WERI-Rb-1 (cell line): ENCODE results near the gene HMCN1.

ENCODE experiments used
- DNase-seq: peaks from one replicate; pipeline ENCODE4 v3.0.0-alpha.2; 2020
- H3K27ac ChIP-seq: fragments of 250-450 bp; sonication (Bioruptor Pico); 2 replicates; pipeline ENCODE4 v1.5.1; 2020; ENCODE audit warnings: mild to moderate bottlenecking, moderate library complexity
- H3K27me3 ChIP-seq: fragments of 250-450 bp; sonication (Bioruptor Pico); 2 replicates; pipeline ENCODE4 v1.5.1; 2021; ENCODE audit warnings: mild to moderate bottlenecking, low read depth, moderate library complexity; ENCODE audit not compliant: insufficient read depth, severe bottlenecking
- H3K36me3 ChIP-seq: fragments of 250-450 bp; sonication (Bioruptor Pico); 2 replicates; pipeline ENCODE4 v1.5.1; 2020; ENCODE audit warnings: mild to moderate bottlenecking, moderate library complexity
- H3K4me3 ChIP-seq: 2 replicates; pipeline ENCODE4 v1.5.1; 2011; ENCODE audit warnings: low read depth, mild to moderate bottlenecking, control low read depth, low read length
- H3K9me3 ChIP-seq: fragments of 250-450 bp; sonication (Bioruptor Pico); 2 replicates; pipeline ENCODE4 v1.5.1; 2021; ENCODE audit warnings: mild to moderate bottlenecking, moderate library complexity; ENCODE audit not compliant: severe bottlenecking
- TF ChIP-seq, protein P1 (sequence below): IDR thresholded peaks from 2 replicates; pipeline ENCODE4 v1.5.1; 2011; ENCODE audit warnings: low read depth, mild to moderate bottlenecking, control low read depth, inconsistent platforms, low read length

Gene HMCN1

DNA sequence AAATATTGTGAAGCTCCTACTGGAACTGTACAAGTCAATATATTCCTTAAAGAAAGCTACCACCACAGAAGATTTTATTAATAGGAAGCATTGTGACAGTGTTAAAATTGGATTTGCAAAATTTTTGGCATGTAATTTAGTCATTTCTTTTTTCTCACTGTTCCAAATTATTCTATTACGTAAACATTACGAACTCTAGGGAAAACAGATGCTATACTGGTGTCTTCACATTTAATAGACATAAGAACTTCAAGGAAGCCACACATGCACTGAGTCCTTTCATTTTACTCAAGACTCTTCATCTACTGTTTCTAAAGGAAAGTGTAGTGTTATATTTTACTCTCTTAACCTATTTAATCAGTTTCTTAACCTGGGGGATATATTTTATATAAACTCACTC is 135.4 kb downstream of the HMCN1 start:
- no peaks in the 10 kb centered on the region for H3K36me3 ChIP-seq
- no peaks in the 10 kb centered on the region for H3K9me3 ChIP-seq
- H3K27ac ChIP-seq: no peak overlapping the region
- no peak for DNase-seq
- H3K4me3 ChIP-seq: no peak overlapping the region
- H3K27me3 ChIP-seq: no peaks in the 10 kb centered on the region
- TF ChIP-seq, protein P1, sequence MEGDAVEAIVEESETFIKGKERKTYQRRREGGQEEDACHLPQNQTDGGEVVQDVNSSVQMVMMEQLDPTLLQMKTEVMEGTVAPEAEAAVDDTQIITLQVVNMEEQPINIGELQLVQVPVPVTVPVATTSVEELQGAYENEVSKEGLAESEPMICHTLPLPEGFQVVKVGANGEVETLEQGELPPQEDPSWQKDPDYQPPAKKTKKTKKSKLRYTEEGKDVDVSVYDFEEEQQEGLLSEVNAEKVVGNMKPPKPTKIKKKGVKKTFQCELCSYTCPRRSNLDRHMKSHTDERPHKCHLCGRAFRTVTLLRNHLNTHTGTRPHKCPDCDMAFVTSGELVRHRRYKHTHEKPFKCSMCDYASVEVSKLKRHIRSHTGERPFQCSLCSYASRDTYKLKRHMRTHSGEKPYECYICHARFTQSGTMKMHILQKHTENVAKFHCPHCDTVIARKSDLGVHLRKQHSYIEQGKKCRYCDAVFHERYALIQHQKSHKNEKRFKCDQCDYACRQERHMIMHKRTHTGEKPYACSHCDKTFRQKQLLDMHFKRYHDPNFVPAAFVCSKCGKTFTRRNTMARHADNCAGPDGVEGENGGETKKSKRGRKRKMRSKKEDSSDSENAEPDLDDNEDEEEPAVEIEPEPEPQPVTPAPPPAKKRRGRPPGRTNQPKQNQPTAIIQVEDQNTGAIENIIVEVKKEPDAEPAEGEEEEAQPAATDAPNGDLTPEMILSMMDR: no peak

DNA sequence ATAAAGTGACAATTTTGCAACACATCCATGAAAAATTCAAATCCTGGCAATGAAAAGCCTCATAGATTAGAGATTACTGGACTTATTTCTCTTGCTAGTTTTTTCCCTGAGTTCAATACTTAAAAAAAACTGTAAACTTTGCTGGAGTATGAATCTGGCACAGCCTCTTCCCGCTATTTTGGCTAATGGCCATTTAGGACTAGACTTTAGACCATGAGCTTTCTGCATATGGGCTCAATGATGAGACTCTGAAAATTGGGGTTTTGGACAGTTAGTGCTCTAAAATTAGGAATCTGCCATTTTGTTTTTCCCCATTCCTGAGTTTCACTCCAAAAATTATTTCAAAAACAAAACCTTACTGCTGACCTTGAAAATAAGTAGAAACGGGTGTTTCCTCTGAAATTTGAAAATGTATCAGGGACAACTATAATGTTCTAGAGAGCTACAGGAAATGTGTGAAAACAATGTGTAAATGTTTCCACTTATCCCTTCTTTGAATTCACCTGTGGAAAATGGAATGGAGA is 137.5 kb downstream of the HMCN1 start:
- no peak overlapping the region for H3K27ac ChIP-seq
- H3K36me3 ChIP-seq: no peaks in the 10 kb centered on the region
- H3K9me3 ChIP-seq: no peaks in the 10 kb centered on the region
- no peaks in the 10 kb centered on the region for H3K27me3 ChIP-seq
- DNase-seq: no peak
- no peak overlapping the region for H3K4me3 ChIP-seq
- TF ChIP-seq, protein P1: no peak

DNA sequence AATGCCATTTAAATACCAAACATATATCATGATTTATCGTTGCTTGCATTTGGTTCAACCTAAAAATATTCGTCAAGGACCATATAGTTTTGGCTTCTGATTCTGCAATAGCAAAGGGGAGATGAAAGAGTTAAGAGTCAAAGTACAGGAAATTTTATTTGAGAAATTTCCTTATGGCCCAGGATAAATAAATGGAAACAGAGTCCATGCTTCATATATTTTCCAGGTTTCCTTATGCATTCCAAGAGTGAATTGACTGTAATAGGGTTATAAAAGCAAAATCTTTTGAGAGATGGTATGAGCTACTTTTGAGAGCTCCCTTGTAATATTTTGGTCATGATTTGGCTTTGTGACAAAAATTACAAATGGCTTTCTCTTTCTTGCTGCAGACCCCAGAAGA is 140.1 kb downstream of the HMCN1 start:
- no peaks in the 10 kb centered on the region for H3K9me3 ChIP-seq
- no peak overlapping the region for H3K27ac ChIP-seq
- no peaks in the 10 kb centered on the region for H3K27me3 ChIP-seq
- TF ChIP-seq, protein P1: no peak
- DNase-seq: no peak
- H3K4me3 ChIP-seq: no peak overlapping the region
- H3K36me3 ChIP-seq: no peaks in the 10 kb centered on the region

DNA sequence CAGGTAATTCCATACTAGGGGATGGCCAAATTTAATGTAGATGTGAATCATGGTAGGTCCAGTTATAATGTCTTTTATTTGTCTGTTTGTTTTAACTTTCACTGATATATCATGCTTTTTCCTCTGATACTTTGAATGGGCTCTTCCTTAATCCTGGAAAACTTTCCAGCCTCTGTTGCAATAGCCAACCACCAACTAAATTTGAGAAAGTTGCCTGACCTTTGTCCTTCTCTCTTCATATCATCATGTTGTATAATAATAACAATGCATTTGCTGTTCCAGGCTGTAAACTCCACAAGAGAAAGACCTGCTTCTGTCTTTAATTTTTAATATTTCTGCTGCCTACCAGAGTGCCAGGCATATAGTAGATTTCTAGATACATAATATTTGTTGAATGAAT is 146.1 kb downstream of the HMCN1 start:
- Histone ChIP-seq H3K9me3 (no peaks in the 10 kb centered on the region), H3K27ac (no peak overlapping the region), H3K36me3 (no peaks in the 10 kb centered on the region), H3K4me3 (no peak overlapping the region), H3K27me3 (no peaks in the 10 kb centered on the region)
- TF ChIP-seq, protein P1: no peak
- DNase-seq: no peak

DNA sequence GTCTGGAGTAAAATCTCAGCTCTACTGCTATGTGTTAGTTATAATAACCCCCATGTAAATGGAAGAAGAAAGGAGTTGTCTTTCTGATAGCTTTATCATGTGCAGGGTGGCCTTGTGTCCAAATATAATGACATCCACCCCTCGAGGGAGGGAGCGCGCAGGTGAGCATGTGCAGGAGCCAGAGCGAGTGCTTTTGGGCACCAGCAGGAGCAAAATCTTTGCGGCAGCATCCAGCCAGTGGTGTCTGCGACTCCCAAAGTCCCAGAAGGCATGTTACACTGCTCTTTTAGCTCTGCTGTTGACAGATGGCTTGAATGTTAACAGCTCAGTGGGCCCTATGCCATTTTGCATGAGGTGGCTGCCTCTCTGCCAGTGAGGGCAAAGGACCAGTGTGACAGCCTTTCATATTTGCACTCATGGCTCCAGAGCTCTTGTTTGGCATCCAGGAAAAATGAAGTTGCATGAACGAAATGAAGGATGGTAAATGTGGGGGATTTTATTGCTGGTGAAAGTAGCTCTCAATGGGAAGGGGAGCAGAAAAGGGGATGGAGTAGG is 146.7 kb downstream of the HMCN1 start:
- DNase-seq: no peak
- H3K4me3 ChIP-seq: no peak overlapping the region
- TF ChIP-seq, protein P1: no peak
- no peak overlapping the region for H3K27ac ChIP-seq
- H3K9me3 ChIP-seq: no peaks in the 10 kb centered on the region
- no peaks in the 10 kb centered on the region for H3K36me3 ChIP-seq
- H3K27me3 ChIP-seq: no peaks in the 10 kb centered on the region

DNA sequence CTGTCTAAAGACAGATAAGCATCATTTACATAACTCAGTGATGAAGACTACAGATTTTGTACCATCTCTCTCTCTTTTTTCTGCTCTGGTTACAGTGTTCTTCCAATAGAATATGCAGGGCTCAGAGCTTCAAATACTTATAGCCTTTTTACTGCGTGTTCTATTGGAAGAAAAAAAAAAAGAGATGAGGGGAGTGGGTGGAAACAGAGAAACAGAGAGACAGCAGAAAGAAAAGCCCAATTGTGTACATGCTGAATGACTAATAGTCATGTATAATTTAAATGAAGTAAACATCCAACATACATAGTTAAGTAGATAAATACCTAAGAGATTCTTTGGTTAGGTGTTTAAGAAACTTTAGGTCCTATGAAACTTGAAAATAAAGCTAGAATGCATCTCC is 151.9 kb downstream of the HMCN1 start:
- H3K27me3 ChIP-seq: no peaks in the 10 kb centered on the region
- TF ChIP-seq, protein P1: no peak
- DNase-seq: no peak
- no peak overlapping the region for H3K27ac ChIP-seq
- H3K4me3 ChIP-seq: no peak overlapping the region
- H3K9me3 ChIP-seq: no peaks in the 10 kb centered on the region
- H3K36me3 ChIP-seq: no peaks in the 10 kb centered on the region
